Tibial nerve (tissue), 4 donors: Measurements from ENCODE around the gene LCN9. TPM values are rescaled to one million over a fixed set of nuclear protein-coding genes. Genes with fewer than 3 reads are reported as not detected.

Experiments
- DNase-seq, 2 donors: peaks; one replicate each; pipeline ENCODE4 v3.0.0-alpha.2; 2019; ENCODE audit warnings: low spot score in 2 of 2
- H3K27ac ChIP-seq, 4 donors: fragments of 200-600 bp; sonication (generic) in 3 of 4; one replicate each; pipeline ENCODE4 v1.5.1; 2017 to 2019; ENCODE audit warnings: mild to moderate bottlenecking in 1 of 4
- H3K27me3 ChIP-seq, 2 donors: fragments of 200-600 bp; sonication (generic) in 1 of 2; one replicate each; pipeline versions ENCODE4 v1.5.1 to v1.6.0; 2017 to 2019
- H3K36me3 ChIP-seq, 3 donors: fragments of 200-600 bp; sonication (generic); one replicate each; pipeline ENCODE4 v1.5.1; 2018 to 2019
- H3K4me1 ChIP-seq, 4 donors: fragments of 200-600 bp; sonication (generic) in 3 of 4; one replicate each; pipeline ENCODE4 v1.5.1; 2017 to 2019
- H3K4me3 ChIP-seq, 4 donors: fragments of 200-600 bp; sonication (generic) in 3 of 4; one replicate each; pipeline ENCODE4 v1.5.1; 2017 to 2019; ENCODE audit warnings: mild to moderate bottlenecking in 1 of 4, moderate library complexity in 1 of 4
- H3K9me3 ChIP-seq, 4 donors: fragments of 200-600 bp; sonication (generic) in 3 of 4; one replicate each; pipeline ENCODE4 v1.5.1; 2017 to 2019
- CTCF ChIP-seq, 5 experiments: fragments of 200-600 bp in 3 of 5; fragments of 450-650 bp in 2 of 5; sonication (generic) in 3 of 5; IDR thresholded peaks; one replicate each; pipeline ENCODE4 v1.5.1; 2016 to 2019; ENCODE audit warnings: antibody characterized with exemption in 5 of 5, mild to moderate bottlenecking in 3 of 5, moderate library complexity in 2 of 5
- EP300 ChIP-seq, 2 donors: sonication (generic); formaldehyde crosslinking; IDR thresholded peaks; one replicate each; pipeline ENCODE4 v1.6.1; 2017; ENCODE audit warnings: antibody characterized with exemption in 2 of 2, mild to moderate bottlenecking in 1 of 2
- POLR2A ChIP-seq, 2 donors: fragments of 450-650 bp; IDR thresholded peaks; one replicate each; pipeline ENCODE4 v1.6.1; 2017; ENCODE audit warnings: antibody characterized with exemption in 2 of 2, mild to moderate bottlenecking in 2 of 2, moderate library complexity in 2 of 2
- WGBS, 2 donors: methylation state at CpG; one replicate each; pipeline ENCODE4 v1.1.5; 2018; 5-methylcytosine and 5-hydroxymethylcytosine counted together
- total RNA-seq, 4 donors: library from RNA; depleted of rRNA; stranded (reverse); fragments of >200 nt; gene quantifications; one replicate each; pipeline ENCODE4 v1.1.0, GENCODE V29; 2016

LCN9 gene
- total RNA-seq, 4 donors from 2014 or later = not detected

GRCh38 chr9:135616619-135617537, 46.2 kb upstream of the LCN9 start:
- no peak overlapping the region for H3K4me3 ChIP-seq
- WGBS, 2 donors = 76 to 79% methylated on average over 30 to 34 of the region's 34 CpGs
- no peak for DNase-seq
- no peaks in the 10 kb centered on the region for H3K9me3 ChIP-seq
- no peak overlapping the region for H3K27ac ChIP-seq
- H3K4me1 ChIP-seq = no peaks in the 10 kb centered on the region
- peaks cover 0 to 40% of the 10 kb centered on the region in 2 donors for H3K27me3 ChIP-seq
- TF ChIP-seq POLR2A (IDR thresholded peaks at IDR 0.05) (no peak), EP300 (IDR thresholded peaks at IDR 0.05) (no peak), CTCF (IDR thresholded peaks at IDR 0.05) (no peak)
- H3K36me3 ChIP-seq = no peaks in the 10 kb centered on the region

GRCh38 chr9:135617538-135617900, 45.6 kb upstream of the LCN9 start:
- Histone ChIP-seq H3K27me3 (peaks cover 0 to 36% of the 10 kb centered on the region in 2 donors), H3K4me1 (no peaks in the 10 kb centered on the region), H3K9me3 (no peaks in the 10 kb centered on the region), H3K27ac (no peak overlapping the region), H3K4me3 (no peak overlapping the region), H3K36me3 (no peaks in the 10 kb centered on the region)
- WGBS, 2 donors = 84 to 85% methylated on average over 7 to 13 of the region's 13 CpGs
- TF ChIP-seq CTCF (IDR thresholded peaks at IDR 0.05) = no peak
- TF ChIP-seq POLR2A (IDR thresholded peaks at IDR 0.05) = no peak
- no peak for TF ChIP-seq EP300 (IDR thresholded peaks at IDR 0.05)
- no peak for DNase-seq

- no peaks in the 10 kb centered on the region for H3K4me1 ChIP-seq
- no peak overlapping the region for H3K4me3 ChIP-seq
- no peak overlapping the region for H3K27ac ChIP-seq
- H3K36me3 ChIP-seq = no peaks in the 10 kb centered on the region
- TF ChIP-seq CTCF (IDR thresholded peaks at IDR 0.05) = no peak
- TF ChIP-seq EP300 (IDR thresholded peaks at IDR 0.05) = no peak
- no peak for TF ChIP-seq POLR2A (IDR thresholded peaks at IDR 0.05)
- no peak for DNase-seq
- H3K27me3 ChIP-seq = peaks cover 0 to 31% of the 10 kb centered on the region in 2 donors
- 79 to 81% methylated on average over 7 to 9 of the region's 13 CpGs for WGBS, 2 donors
- no peaks in the 10 kb centered on the region for H3K9me3 ChIP-seq
These were observed 45.1 kb upstream of the LCN9 start for GRCh38 chr9:135617991-135618411.

GRCh38 chr9:135618866-135619598, 44.1 kb upstream of the LCN9 start:
- DNase-seq = no peak

More at GRCh38 chr9:135618866-135619598, 44.1 kb upstream of the LCN9 start:
- peaks cover 0 to 26% of the 10 kb centered on the region in 2 donors for H3K27me3 ChIP-seq
- 63 to 79% methylated on average over 3 to 5 of the region's 8 CpGs for WGBS, 2 donors
- H3K4me1 ChIP-seq = no peaks in the 10 kb centered on the region
- H3K4me3 ChIP-seq = no peak overlapping the region
- H3K27ac ChIP-seq = no peak overlapping the region
- H3K9me3 ChIP-seq = no peaks in the 10 kb centered on the region
- TF ChIP-seq CTCF (IDR thresholded peaks at IDR 0.05) = no peak
- no peak for TF ChIP-seq POLR2A (IDR thresholded peaks at IDR 0.05)
- no peak for TF ChIP-seq EP300 (IDR thresholded peaks at IDR 0.05)
- no peaks in the 10 kb centered on the region for H3K36me3 ChIP-seq
